ENCODE data around the gene PRDM16.

The PRDM16 gene

DNA sequence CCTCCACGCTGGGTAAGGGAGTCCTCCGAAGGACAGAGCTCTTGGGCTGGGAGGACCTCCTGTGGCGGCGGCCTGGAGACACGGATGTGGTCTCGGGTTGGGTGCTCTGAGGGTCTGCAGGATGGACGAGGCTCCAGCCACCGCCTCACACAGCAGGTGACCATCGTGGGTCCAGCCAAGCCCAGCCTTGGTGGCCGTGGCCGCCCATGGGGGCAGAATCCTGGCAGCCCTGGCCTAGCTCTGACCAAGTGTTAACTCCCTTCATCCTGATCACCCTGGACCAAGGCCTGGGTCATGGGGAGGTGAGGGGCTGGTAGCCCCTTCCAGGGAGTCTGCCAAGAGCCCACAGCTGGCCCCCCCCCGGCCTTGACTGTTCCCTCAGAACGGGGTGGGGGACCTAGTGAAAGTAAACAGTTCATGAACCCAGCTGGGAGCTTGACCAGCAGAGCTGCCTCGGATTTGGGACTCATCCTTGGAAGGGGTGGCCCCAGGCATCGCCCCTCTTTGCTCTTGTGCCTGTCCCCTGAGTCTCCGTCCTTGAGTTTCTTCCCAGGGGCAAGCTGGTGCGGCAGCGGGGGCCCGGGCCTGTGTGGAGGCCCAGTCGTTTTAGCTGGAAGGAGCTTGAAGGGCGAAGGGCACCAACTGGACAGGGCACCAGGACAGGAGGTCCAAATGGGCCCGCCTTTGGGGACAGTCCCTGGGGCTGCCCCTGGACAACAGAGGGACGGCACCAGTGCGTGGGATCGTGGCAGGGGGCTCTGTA is 403.3 kb downstream of the PRDM16 start:
- no peak for DNase-seq

DNA sequence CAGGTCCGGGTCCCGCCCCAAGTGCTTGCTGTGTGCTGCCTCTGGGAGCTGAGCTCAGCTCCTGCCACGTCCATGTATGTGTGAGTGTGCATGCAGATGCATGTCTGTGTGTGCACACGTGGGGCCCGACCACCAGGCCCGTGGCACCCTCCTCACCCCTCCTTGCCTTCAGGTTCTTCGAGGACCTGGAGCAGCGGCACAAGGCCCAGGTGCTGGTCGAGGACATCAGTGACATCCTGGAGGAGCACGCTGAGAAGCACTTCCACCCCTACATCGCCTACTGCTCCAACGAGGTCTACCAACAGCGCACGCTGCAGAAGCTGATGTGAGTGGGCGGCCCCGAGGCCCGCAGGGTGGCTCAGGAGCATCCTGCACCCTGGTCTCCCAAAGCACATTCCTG is 403.9 kb downstream of the PRDM16 start:
- no peak for DNase-seq

DNA sequence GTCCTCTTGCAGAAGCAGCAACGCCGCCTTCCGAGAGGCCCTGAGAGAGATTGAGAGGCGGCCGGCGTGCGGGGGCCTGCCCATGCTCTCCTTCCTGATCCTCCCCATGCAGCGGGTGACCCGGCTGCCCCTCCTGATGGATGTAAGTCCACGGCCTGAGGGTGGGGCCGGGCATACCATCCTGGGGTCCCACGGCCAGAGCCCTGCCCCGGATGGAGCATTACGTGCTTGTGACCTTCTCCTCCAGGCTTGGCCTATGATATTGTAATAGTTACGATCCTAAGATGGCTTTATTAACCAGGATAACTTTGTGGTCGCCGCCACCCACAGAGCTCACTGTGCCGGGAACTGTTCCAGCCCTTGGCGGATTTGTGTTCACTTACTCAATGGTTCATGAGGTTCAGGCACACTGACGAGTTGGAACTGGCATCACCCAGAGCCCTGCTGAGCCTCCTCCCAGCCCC is 404.4 kb downstream of the PRDM16 start:
- DNase-seq = peak; percentile 20

DNA sequence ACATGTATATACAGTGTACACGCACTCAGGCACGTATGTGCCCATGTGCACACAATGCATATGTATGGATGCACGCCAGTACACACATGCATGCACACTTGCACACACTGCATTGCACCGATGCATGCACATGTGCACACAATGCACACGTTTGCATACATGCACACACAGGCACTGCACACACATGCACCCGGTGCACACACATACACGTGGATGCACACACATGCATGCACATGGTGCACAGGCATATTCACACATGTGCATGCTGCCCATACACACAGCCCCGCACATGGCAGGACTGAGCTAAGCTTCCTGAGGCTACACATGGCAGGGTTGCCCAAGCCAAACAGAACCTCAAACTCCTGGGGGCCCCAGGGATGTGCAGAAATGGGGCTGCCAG is 405.0 kb downstream of the PRDM16 start:
- DNase-seq = no peak

DNA sequence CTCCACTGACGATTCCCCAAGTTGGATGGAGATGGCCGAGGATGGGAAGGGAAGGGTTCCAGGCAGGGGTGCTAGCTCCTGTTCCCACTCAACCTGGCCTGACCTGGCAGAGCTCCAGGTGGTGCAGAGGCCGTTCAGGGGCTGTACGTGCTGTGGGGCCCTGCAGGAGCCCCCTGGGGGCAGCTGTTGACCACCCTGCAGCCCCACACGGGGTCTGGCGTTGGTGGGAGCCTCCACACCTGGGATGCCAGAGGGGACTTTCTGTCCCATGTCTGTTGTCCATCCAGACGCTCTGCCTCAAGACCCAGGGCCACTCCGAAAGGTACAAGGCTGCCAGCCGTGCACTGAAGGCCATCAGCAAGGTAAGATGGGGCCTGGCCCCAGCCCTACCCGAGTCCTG is 405.4 kb downstream of the PRDM16 start:
- DNase-seq = no peak

DNA sequence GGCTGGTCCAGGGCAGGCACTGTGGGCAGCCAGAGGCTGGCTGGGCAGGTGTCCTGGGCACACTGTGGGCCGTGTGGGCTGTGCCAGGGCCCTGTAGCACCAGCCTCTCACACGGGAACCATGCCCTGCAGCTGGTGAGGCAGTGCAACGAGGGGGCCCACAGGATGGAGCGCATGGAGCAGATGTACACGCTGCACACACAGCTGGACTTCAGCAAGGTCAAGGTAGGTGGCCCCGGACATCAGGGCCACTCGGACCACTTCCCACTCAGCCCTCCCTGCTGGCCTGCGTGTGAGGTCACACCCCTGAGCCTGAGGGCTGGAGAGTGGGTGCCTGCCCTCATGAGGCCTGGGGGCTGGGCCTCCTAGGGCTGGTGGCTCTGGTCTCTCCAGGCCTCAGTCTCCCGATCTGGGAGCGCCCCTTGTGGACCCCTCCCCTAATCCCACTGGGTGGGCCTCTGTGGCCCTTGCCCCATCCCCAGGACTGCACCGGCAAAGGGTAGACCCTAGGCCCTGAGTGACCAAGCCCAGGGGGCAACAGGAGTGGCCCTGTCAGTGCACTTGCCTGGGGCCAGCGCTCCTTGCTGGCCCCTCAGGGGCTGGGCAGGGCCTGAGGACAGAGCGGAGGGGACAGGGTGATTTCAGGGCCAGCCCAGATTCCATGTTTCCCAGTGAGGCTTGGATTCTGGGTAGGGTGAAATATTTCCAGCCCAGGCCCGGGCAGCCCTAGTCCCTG is 407.0 kb downstream of the PRDM16 start:
- DNase-seq = no peak

DNA sequence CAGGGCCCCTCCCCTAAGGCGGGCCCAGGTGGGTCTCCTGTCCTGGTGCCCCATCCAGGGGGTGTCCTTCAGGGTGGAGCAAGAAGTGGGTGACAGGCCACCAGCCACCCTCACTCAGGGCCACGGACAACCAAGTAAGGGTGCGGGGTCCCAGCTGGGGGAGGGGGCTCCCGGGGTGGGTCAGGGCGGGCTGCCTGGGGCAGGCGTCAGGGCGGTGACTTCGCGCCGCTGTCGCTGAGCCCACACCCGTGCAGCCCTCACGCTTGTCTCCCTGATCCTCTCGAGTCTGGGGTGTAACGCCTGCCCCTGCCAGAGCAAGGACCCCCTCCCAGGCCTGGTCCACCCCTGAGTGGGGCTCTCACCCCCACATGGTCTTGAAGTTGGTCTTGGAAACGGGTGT is 407.7 kb downstream of the PRDM16 start:
- no peak for DNase-seq

DNA sequence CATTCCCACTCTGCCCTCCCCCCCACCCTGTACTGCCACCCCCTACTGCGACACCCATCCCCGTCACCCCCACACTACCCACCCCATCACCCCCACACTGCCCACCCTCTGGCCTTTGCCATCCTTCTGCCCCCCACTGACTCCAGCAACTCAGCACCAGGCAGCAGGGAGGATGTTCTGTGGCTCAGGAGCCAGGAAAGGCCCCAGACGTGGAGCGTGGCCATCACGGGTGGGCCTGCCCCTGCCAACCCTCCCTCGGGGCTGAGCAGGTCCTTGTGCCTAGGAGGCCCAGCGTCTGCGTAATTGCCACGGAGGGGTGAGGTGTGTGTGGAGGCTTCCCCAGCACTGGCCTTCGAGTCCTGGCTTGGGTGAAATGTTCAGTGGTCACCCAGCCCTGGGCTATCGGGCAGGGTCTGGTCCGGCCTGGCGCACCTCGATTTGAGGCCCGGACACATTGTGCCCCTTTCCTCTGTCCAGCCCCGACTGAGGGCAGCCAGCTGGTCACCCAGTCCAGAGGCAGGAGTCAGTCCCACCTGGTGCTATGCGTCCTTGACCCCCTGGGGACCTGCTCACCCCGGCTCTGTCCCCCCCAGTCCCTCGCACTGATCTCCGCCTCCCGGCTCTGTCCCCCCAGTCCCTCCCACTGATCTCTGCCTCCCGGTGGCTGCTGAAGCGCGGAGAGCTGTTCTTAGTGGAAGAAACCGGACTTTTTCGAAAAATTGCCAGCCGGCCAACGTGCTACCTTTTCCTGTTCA is 408.4 kb downstream of the PRDM16 start:
- DNase-seq = no peak

DNA sequence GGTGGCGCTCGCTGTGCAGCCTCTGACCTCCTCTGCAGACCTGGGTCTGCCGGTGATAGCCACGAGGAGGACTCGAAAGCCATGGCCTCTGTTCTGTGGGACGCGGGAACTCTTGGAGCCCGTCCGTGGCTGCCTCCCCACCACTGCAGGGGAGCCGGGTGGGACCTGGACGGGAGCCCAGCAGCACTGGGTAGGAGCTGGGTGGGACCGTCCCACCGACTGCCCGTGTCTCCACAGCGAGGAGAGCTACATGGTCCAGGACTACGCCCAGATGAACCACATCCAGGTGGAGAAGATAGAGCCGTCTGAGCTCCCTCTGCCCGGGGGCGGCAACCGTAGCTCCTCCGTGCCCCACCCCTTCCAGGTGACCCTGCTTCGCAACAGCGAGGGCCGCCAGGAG is 409.2 kb downstream of the PRDM16 start:
- DNase-seq = no peak

DNA sequence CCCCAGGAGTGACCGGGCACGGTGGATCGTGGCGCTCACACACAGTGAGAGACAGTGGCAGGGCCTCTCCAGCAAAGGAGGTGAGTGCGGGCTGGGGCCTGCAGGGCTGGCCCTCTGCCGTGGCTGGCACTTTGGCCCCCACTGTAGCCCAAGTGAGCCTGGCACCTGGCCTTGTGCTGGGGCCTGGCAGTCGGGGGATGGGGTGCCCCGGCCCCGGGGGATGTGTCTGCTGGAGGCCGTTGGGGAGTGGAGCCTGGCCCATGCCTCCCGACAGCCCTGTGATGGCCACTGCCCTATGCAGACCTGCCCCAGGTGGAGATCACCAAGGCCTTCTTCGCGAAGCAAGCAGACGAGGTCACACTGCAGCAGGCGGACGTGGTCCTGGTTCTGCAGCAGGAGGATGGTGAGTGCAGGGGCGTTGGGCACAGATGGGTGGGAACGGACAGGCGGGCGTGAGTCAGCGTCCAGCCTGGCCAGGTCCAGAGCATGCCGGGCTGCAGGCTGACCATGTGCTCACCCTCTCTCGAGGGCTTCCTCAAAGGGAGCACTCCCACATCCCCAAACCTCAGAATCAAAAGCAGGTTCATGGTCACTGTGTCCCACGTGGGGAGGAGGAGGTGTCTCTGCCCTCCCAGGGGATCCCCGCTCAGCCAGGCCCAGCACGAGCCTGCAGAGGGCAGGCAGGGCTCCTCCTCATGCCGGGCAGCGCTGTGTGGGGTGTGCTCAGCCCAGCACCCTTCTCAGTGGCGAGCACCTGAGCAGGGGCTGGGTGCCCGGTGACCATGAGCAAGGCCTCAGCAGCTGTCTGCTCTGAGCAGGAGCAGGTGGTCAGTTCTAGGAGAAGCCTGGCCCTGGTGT is 410.7 kb downstream of the PRDM16 start:
- no peak for DNase-seq

DNA sequence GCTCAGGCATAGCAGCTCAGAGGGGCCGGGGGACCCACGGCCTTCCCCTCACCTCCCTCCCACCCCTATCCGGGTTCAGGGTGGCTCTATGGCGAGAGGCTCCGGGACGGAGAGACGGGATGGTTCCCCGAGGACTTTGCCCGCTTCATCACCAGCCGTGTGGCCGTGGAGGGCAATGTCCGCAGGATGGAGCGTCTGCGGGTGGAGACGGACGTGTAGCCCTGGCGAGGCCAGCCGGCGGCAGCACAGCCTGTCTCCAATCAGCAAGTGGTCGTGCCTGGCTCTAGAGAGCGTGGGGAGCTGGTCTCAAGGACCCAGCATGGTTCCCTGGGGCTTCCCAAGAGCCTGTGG is 411.3 kb downstream of the PRDM16 start:
- no peak for DNase-seq

DNA sequence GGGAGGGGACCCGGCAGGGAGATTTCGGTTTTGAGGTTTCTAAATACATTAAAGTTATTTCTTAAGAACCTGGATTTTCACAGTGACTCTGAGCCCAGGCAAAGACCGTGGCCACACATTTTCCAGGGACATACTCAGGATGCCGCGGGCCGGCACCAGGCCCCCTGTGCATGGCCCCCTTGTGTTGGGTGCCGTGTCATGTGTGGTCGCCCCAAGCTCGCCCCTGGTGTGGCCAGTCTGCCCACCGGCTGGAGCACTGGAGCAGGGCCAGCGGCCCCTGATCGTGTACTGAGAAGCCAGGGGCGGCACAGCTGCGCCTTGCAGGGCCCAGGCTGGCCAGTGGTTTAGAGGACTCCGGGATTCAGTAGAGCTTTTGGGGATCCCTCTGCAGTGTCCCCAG is 412.0 kb downstream of the PRDM16 start:
- no peak for DNase-seq

DNA sequence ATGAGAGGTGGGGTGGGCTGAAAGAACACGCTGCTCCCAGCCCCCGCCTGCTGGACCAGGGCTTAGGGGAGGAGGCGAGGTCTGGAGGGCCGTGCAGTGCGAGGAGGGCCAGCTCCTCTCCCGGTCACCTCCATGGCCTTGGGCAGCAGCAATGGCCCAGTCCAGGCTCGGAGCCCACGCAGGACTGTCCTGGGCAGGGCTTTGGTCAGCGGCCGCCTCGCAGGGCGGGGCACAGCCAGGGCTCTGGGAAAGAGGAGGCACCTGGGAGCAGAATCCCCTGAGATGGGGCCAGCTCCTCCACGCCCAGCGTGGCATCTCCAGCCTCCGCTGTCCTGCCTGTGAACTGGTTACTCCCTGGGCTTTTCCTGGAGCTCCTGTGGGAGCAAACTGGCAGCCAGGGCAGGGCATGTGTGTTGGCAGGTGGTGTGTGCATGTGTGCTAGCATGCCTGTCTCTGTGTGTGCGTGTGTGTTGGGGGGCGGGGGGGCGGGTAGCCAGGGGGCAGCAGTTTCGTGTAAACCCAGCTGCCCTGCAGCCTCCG is 412.9 kb downstream of the PRDM16 start:
- no peak for DNase-seq

DNA sequence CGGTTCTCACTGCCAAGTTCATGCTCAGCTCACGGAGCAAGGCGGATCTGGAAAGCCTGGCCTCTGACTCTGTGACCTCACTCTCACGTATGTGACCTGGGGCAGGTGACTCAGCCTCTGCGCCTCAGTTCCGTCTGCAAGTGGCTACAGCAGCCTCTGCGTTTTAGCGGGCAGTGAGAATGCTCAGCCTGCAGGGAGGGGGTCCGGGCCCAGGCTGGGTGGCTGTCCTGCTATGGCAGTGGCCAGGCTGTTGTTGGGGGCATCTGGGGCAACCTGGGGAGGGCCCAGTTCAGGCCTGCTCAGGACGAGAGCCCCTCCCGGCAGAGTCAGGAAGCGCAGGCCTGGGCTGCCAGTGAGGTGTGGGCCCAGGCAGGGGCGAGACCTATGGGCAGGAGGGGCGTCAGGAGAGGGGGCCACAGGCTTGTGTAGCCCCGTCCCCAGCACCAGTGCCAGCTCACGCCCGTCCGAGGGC is 413.4 kb downstream of the PRDM16 start:
- DNase-seq = no peak

DNA sequence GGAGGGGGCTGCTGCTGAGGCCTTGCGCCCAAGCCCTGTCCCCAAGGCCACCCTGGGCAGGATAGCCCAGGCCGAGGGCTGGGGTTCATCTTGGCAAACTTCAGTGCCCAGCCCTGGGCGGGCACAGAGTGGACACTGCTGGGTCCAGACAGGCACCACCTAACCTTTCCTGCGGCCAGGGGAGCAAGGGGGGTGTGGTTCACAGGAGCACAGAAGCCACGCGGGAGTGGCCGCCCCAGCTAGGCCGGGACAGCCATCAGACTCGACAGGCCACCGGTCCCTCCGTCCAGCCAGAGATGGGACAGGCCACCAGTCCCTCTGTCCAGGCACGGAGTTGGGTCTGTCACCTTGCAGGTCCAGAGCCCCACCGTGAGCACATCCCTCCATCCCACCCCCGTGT is 414.4 kb downstream of the PRDM16 start:
- DNase-seq = no peak

DNA sequence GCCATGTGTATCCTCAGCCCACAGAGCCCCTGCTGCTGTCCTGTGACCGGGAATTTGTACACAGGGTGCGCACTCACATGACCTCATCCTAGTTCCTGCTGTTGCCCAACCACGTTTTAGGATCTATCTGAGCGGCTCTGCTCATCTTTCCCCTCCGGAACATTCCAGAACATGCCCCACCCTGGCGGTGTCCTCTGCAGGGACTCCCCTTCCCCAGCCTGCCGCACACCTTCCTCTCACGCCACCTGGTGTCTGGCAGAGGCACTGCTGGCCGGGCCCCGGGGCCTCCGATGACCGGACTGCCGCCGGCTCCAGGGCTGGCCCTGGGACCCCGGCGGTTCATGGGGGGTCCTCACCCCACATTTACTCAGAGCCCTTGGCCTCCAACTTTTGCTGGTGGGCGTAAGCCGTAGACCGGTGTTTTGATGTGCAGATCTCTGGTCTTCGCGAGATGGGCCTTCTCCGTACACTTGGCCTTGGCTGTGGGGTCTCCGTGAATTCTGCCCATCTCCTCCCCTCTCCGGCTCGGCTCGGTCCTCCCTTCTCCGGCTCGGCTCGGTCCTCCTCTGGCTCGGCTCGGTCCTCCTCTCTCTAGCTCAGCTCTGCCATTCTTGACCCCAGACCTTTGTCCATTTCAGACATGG is 414.9 kb downstream of the PRDM16 start:
- DNase-seq = no peak

DNA sequence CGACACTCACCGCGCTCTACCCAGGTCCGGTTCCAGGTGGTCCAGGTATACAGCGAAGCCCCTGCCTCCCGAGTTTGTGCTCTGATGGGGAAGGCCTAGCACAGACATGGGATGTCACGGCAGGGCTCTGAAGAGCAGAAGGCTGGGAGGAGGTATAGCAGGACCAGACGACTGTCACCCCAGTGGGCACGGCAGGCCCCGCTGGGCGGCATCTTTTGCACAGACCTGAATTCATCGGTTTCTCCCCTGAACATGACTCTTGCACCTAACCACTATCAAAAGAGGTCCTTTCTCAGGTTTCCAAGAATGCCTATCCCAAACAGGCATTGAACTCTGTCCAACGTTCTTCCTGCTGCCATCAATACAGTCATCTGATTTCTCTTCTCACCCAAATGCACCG is 416.0 kb downstream of the PRDM16 start:
- DNase-seq = no peak

All from DMS79 treated with DMSO at 0.1 percent for 48 hours (cell line).